Activated naive CD4-positive, alpha-beta T cell treated with anti-CD3 and anti-CD28 coated beads, Interleukin-2, amount 10 ng/mL, durations not matched to agents 7 days and 5 days (primary cell): Measurements from ENCODE around the gene SAE1.
A peak's percentile ranks its signal among the peaks of the same experiment; 100 is the strongest.

Experiments used
- CTCF ChIA-PET: fragments of 350-600 bp; sonication (Branson Sonifier 250); formaldehyde crosslinking; loops from one replicate; lab custom pipeline; 2021; ENCODE audit warnings: antibody characterized with exemption; lab: Charles Lee
- DNase-seq: peaks from one replicate; pipeline ENCODE4 v3.0.0-alpha.2; 2020
- H3K27ac Mint-ChIP-seq: one replicate; pipeline ENCODE4 v1.8.0; 2021; ENCODE audit warnings: mild to moderate bottlenecking, moderate library complexity, mixed read lengths
- H3K27me3 Mint-ChIP-seq: one replicate; pipeline ENCODE4 v1.8.0; 2021; ENCODE audit warnings: mild to moderate bottlenecking, mixed read lengths
- H3K36me3 Mint-ChIP-seq: one replicate; pipeline ENCODE4 v1.8.0; 2021; ENCODE audit warnings: mixed read lengths
- H3K4me1 Mint-ChIP-seq: one replicate; pipeline ENCODE4 v1.8.0; 2021; ENCODE audit warnings: mixed read lengths
- H3K4me3 Mint-ChIP-seq: one replicate; pipeline ENCODE4 v1.8.0; 2021; ENCODE audit warnings: mild to moderate bottlenecking, moderate library complexity, mixed read lengths
- H3K9me3 Mint-ChIP-seq: one replicate; pipeline ENCODE4 v1.8.0; 2021; ENCODE audit warnings: mixed read lengths

The SAE1 gene

DNA sequence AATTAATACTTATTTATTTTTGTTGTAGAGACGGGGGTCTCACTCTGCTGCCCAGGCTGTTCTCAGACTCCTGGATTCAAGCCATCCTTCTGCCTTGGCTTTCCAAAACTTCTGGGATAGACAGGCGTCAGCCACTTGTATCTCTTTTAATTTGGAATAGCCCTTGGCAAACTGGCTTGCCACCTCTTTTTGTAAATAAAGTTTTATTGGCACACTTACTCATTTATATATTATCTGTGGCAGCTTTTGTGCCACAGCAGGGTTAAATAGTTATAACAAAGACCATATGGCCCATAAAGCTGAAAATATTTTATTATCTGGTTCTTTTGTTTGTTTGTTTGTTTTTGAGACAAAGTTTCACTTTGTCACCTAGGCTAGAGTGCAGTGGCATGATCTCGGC, 69.9 kb downstream of the SAE1 start:
- Mint-ChIP-seq H3K36me3 (peaks cover 47% of the 10 kb centered on the region), H3K9me3 (no peaks in the 10 kb centered on the region), H3K4me3 (no peak overlapping the region), H3K27me3 (no peaks in the 10 kb centered on the region), H3K27ac (no peak overlapping the region), H3K4me1 (peaks cover 9% of the 10 kb centered on the region)
- no peak for DNase-seq
- CTCF ChIA-PET: interaction anchor here (1.4 to 3.8 kb wide), 2 partner anchors 10 to 14 kb away, joined by 3 to 16 read pairs; no protein-coding TSS in a partner anchor

DNA sequence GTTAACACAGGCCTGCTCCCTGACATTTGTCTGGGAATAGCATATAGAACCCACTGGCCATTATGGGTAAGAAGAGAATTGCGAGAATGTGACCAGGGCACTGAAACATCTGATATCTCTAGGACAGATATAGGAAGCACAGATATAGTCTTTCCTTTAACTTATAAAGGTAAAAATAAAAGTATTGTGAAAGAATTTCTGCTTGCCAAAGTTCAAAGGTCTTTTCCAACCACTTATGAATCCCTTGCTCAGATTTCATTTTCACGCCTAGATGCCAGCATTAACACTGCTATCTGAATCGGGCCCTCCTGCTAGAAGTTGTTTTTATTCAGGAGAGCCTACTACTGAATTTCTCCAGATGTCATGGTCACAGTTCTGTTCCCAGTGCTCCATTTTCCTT, 72.6 kb downstream of the SAE1 start:
- H3K27ac Mint-ChIP-seq: no peak overlapping the region
- CTCF ChIA-PET: no interaction called here
- no peaks in the 10 kb centered on the region for H3K9me3 Mint-ChIP-seq
- no peaks in the 10 kb centered on the region for H3K27me3 Mint-ChIP-seq
- no peak for DNase-seq
- H3K4me3 Mint-ChIP-seq: no peak overlapping the region
- H3K4me1 Mint-ChIP-seq: peaks cover 9% of the 10 kb centered on the region
- peaks cover 45% of the 10 kb centered on the region for H3K36me3 Mint-ChIP-seq

DNA sequence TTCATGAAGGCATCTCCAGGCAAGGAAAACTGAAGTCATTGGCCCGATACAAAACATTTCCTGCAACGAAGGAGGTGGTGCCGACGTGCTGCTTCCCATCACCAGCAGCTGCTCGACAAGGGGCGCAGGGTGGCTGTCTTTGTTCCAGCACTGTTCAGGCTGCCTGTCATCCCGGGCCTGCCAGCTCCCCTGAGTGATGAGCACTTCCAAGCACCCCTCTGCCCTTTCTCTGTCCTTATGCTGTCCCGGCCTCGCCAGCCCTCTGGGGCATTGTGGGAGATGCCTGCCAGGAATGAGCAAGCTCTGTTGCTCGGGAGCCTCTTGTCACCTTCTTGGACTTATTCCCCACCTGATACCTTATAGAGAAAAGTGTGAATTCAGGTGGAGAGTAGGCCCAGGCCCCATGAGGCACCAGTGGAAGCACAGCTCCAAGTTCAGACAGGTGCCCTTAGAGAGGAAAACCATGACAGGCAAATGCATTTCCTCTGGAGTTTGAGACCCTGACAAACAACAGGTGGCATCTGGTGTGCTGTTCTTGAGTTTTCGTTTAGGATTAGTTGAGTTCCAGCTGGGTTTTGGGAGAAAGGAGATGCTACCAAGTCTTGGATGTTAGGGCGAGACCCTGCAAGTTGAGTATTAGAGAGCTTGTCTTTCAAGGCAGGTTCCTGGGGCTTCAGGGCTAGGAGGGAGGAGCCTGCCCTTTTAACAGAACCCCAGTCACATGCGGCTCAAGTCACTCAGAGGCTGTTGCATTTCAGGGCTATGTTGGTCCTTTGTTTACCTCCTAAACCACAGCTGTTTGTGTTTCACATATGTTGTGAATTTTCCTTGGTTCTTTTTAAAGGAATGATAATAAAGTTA, 78.9 kb downstream of the SAE1 start:
- peaks cover 19% of the 10 kb centered on the region for H3K4me1 Mint-ChIP-seq
- H3K36me3 Mint-ChIP-seq: peaks cover 40% of the 10 kb centered on the region
- no peaks in the 10 kb centered on the region for H3K9me3 Mint-ChIP-seq
- no peaks in the 10 kb centered on the region for H3K27me3 Mint-ChIP-seq
- no peak for DNase-seq
- H3K4me3 Mint-ChIP-seq: no peak overlapping the region
- peak overlapping the region; percentile 79 for H3K27ac Mint-ChIP-seq
- CTCF ChIA-PET: interaction anchor here (0.9 to 9.7 kb wide), 17 partner anchors 9 to 197 kb away, joined by 3 to 197 read pairs (median 8); partner anchors contain the start of gene CCDC9

DNA sequence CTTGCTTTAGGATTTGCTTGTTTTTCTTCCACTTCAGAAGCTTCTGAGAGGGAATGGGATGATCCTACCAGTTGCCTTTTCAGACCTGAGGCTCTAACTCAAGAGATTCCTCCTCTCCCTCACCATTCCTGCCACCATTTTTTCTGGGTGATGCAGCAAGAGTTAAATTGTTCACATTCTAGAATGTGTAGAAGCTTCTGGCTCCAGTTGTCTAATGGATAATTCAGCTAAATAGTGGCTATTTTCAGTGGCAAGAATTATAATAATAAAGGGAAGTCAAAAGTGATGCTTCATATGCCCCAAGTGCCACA, 79.5 kb downstream of the SAE1 start:
- peak overlapping the region; percentile 86 for H3K27ac Mint-ChIP-seq

DNA sequence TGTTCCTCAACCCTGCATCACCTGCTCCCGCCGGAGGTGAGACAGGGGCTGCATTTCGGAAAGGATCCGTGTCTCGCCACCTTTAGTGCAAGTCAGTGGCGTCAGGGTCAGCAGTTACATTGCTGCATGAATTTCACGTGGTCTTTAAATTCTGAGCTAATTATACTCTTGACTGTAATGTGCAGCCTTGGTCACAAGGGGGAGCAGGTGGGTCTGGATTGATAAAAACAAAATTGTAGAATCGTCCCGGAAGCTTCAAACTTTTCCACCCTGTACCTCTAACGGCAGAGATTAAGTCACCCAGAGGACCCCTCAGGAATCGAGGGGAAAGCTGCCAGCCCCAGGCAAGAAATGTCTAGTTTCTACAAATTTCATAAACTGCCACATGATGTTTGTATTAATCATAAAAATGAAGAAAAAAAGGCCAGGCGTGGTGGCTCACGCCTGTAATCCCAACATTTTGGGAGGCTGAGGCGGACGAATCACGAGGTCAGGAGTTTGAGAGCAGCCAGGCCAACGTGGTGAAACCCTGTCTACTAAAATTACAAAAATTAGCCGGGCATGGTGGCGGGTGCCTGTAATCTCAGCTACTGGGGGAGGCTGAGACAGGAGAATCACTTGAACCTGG, 80.2 kb downstream of the SAE1 start:
- Mint-ChIP-seq H3K4me1 (peaks cover 19% of the 10 kb centered on the region), H3K27ac (peak overlapping the region; percentile 86)
- peak; percentile 88 for DNase-seq

More for the DNA sequence above, 79.5 kb downstream of the SAE1 start:
- Mint-ChIP-seq H3K9me3 (no peaks in the 10 kb centered on the region), H3K27me3 (no peaks in the 10 kb centered on the region), H3K4me3 (no peak overlapping the region), H3K4me1 (peaks cover 19% of the 10 kb centered on the region), H3K36me3 (peaks cover 35% of the 10 kb centered on the region)
- no peak for DNase-seq
- CTCF ChIA-PET: interaction anchor here (0.5 to 9.7 kb wide), 20 partner anchors 9 to 197 kb away, joined by 3 to 197 read pairs (median 6); partner anchors contain the start of gene CCDC9

DNA sequence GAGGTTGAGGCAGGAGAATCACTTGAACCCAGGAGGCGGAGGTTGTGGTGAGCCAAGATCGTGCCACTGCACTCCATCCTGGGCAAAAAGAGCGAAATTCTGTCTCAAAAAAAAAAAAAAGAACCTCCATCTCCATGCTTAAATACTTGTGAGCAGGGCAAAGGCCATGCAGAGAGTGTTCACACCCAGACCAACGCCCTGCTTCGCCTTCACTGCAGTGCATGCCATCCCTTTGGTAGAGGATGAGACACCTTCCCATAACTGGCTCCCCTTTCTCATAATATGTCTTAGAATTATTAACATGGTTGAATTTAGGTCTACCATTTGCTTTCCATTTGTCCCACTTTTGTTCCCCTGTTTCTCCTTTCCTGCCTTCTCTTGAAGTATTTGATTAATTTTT, 84.9 kb downstream of the SAE1 start:
- Mint-ChIP-seq H3K9me3 (no peaks in the 10 kb centered on the region), H3K27me3 (peaks cover 4% of the 10 kb centered on the region), H3K27ac (no peak overlapping the region), H3K36me3 (peaks cover 7% of the 10 kb centered on the region), H3K4me3 (no peak overlapping the region), H3K4me1 (peaks cover 11% of the 10 kb centered on the region)
- CTCF ChIA-PET: interaction anchor here (9.7 kb wide), 1 partner anchor 30 kb away, joined by 197 read pairs; no protein-coding TSS in a partner anchor
- no peak for DNase-seq

More for the DNA sequence above, 80.2 kb downstream of the SAE1 start:
- no peaks in the 10 kb centered on the region for H3K9me3 Mint-ChIP-seq
- H3K27me3 Mint-ChIP-seq: no peaks in the 10 kb centered on the region
- peaks cover 35% of the 10 kb centered on the region for H3K36me3 Mint-ChIP-seq
- CTCF ChIA-PET: interaction anchor here (0.5 to 9.7 kb wide), 23 partner anchors 10 to 198 kb away, joined by 3 to 197 read pairs (median 5); partner anchors contain the start of genes CCDC9 and SAE1
- H3K4me3 Mint-ChIP-seq: no peak overlapping the region

DNA sequence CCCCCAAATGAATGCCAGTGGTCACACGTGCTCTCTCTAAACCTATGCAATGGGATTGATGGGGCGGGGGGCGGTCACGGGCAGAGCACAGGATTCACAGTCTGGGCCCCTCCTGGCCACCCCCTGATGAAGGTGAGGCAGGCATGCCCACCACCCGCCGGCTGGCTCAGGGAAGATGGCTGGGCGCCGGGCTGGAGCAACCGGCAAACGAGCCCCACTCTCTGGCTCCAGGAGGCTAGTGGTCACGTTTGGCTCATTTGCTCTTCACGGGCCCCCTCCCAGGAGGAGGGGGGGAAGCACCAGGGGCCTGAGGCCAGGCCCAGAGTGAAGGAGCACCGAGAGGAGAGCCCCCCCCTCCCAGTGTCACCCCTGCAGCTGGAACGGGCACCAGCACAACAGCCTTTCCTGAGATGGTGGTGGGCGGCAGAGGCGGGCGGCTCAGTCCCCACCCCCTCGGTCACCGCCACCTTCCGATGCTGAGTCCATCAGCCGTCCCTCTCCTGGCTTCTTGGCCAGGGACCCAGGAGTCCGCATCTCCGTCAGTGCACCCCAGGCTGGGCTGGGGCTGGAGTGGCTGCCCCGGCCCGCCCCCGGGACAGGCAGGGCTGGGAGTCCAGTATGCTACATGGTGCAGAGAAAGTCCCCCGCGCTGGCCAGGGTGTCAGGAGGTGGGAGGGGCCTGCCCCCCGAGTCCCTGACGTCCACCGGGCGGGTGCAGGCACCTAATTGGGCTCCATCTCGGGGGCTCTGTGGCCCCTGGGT, 90.6 kb downstream of the SAE1 start:
- H3K4me1 Mint-ChIP-seq: peaks cover 6% of the 10 kb centered on the region

DNA sequence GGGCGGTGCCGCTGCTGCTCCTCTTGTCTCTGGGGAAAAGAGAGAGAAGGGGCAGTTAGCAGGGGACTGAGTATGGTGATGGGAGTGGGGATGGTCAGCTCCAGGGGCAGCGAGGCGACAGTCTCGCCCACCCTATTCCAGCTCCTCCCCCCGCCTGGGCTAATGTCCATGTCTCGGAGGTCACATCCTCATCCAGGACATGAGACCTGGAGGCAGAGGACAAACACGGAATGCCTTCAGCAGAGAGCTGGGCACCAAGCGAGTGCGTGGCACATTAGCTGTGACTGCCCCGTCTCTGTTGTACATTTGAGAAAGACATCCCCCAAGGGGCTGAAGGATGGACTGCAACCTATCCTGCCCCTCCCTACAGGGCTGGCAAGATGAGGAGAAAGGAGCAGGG, 91.3 kb downstream of the SAE1 start:
- CTCF ChIA-PET: interaction anchor here (0.8 to 1.0 kb wide), 2 partner anchors 9 to 11 kb away, joined by 3 to 4 read pairs; no protein-coding TSS in a partner anchor
- peaks cover 4% of the 10 kb centered on the region for H3K27me3 Mint-ChIP-seq
- no peak overlapping the region for H3K4me3 Mint-ChIP-seq
- no peak for DNase-seq
- H3K36me3 Mint-ChIP-seq: peaks cover 15% of the 10 kb centered on the region
- peaks cover 9% of the 10 kb centered on the region for H3K4me1 Mint-ChIP-seq
- H3K9me3 Mint-ChIP-seq: no peaks in the 10 kb centered on the region
- H3K27ac Mint-ChIP-seq: no peak overlapping the region

More for the DNA sequence above, 90.6 kb downstream of the SAE1 start:
- H3K27me3 Mint-ChIP-seq: peaks cover 4% of the 10 kb centered on the region
- no peak overlapping the region for H3K27ac Mint-ChIP-seq
- H3K36me3 Mint-ChIP-seq: peaks cover 15% of the 10 kb centered on the region
- CTCF ChIA-PET: interaction anchor here (0.8 kb wide), 1 partner anchor 11 kb away, joined by 4 read pairs; no protein-coding TSS in a partner anchor
- no peak overlapping the region for H3K4me3 Mint-ChIP-seq
- H3K9me3 Mint-ChIP-seq: no peaks in the 10 kb centered on the region
- DNase-seq: no peak

DNA sequence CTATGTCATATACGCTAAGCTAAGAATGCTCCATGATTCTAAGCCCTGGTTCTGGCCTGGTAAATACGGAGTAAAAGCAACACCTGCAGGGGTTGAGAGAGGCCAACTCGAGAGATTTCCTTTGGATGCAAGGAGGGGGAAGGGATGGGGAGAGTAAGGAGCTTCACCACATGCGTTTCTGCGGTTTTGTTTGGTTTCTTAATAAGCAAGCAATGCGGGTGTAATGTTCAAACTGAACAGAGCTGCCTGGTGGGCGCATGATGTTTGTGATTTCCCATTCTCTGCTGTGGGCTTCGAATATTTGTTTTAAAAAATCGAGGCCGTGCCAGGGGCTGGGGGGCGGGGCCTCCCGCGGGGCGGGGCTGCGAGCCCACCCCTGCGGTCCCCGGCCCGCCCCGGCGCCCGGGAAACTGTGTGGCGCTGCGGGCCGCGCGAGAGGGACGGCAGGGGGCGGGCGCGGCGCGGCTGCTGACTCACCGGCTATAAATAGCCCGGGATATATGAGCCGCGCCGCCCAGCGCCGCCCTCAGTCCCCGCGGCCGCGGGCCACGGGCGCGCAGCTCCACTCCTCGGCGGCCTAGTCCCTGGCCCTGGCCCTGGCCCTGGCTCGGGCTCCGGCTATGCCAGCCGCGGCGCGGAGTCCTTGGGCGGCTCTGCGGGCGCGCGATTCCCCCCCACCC, 95.3 kb downstream of the SAE1 start:
- peak overlapping the region; percentile 74 for H3K4me3 Mint-ChIP-seq
- peaks cover 12% of the 10 kb centered on the region for H3K36me3 Mint-ChIP-seq
- CTCF ChIA-PET: interaction anchor here (1.0 to 4.3 kb wide), 9 partner anchors 9 to 80 kb away, joined by 3 to 57 read pairs (median 6); partner anchors contain the start of gene CCDC9
- H3K4me1 Mint-ChIP-seq: peaks cover 20% of the 10 kb centered on the region
- H3K9me3 Mint-ChIP-seq: no peaks in the 10 kb centered on the region
- H3K27me3 Mint-ChIP-seq: peaks cover 8% of the 10 kb centered on the region
- H3K27ac Mint-ChIP-seq: peak overlapping the region; percentile 85
- peak; percentile 87 for DNase-seq

DNA sequence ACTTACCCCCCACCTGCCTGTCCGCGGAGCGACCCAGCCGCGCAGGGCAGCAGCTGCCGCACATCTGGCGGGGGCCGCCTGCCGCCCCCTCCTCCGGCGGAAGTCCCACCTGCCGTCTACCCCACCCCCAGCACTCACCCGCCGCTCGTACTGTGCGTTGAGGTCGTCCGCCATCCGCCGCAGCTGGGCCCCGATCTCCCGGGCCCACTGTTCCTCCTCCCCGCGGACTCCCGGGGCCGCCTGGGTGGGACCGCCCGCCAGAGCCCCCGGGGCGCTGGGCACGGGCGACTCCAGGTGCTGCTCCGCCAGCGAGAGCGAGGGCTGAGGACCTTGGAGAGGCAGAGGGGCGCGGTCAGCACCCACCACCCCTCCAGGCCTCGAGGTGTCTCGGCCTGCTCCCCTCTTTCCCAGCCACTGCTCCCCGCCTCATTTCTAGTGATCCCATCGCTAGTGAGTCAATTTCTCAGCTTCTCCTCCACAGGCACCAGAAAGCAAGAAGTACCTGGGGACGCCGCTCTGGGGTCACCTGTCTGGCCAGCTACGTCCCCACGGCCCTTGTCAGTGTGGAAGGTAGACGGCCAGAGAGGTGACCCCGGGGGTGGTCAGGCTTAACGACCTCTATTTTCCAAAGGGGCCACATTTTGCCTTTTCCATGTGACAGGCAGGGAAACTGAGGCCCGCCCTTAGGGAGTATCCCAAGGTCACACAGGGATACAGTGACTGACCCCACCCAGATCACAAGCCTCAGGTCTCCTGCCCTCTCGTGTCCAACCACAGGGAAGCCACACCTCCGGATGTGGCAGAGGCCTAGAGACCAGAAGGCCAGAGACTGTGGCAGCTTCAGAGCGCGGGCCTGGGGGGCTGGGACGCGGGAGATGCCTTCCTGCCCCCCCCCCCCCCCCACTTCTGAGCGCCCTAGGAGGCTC, 96.1 kb downstream of the SAE1 start:
- Mint-ChIP-seq H3K27ac (peak overlapping the region; percentile 91), H3K4me1 (peaks cover 24% of the 10 kb centered on the region), H3K4me3 (peak overlapping the region; percentile 74), H3K27me3 (peaks cover 8% of the 10 kb centered on the region), H3K9me3 (no peaks in the 10 kb centered on the region), H3K36me3 (peaks cover 11% of the 10 kb centered on the region)
- CTCF ChIA-PET: interaction anchor here (0.5 to 4.3 kb wide), 9 partner anchors 14 to 831 kb away, joined by 3 to 57 read pairs (median 6); partner anchors contain the start of gene CCDC9
- DNase-seq: peak; percentile 81

DNA sequence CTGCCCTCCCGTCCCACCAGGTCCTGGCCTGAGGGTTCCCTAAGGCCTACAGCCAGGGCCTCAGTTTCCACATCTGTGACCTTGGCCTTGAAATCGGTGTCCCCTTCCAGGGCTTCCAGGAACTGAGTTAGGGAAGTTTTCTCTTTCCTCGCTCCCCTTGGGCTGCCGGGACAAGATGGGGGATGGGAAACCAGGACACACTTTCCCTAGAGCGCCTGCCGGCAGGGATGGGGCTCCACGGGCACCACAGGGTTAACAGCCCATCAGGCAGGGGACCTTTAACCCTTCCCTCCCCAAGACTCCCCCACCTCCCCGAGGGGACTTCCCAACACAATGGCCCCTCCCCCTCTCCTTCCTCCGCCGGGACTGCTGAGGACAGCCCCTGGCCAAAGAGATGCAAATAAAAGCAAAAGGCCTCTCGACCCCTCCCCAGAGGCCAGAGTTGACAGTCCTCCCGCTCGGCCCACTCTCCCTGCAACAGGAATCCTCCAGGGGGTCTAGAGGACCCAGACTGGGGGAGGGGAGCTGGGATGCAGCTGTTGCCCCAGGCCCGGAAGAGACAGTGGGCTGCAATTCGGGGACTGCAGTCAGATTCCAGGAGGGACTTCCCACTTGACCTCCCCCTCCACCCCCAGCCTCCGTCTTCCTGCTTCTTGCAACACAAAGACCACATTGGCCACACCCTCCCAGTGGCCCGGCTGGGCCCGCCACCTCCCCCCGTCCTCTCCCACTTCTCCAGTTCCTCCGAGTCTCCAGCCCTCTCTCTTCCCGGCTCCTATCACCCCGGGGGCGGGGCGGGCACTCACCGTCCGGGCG, 96.9 kb downstream of the SAE1 start:
- peaks cover 8% of the 10 kb centered on the region for H3K27me3 Mint-ChIP-seq
- H3K4me1 Mint-ChIP-seq: peaks cover 33% of the 10 kb centered on the region
- H3K36me3 Mint-ChIP-seq: peaks cover 8% of the 10 kb centered on the region
- CTCF ChIA-PET: interaction anchor here (2.4 to 4.3 kb wide), 3 partner anchors 16 to 41 kb away, joined by 8 to 57 read pairs (median 25); no protein-coding TSS in a partner anchor
- peak; percentile 74 for DNase-seq
- H3K4me3 Mint-ChIP-seq: peak overlapping the region; percentile 74
- peak overlapping the region; percentile 91 for H3K27ac Mint-ChIP-seq
- no peaks in the 10 kb centered on the region for H3K9me3 Mint-ChIP-seq
